SU-DHL-6 (cell line): Measurements from ENCODE around the gene DYNLT2.

Source experiments
- H2AFZ ChIP-seq: fragments of 200-600 bp; sonication (generic); 2 replicates; pipeline ENCODE4 v1.6.1; 2014; ENCODE audit warnings: low read depth, mild to moderate bottlenecking, moderate library complexity, mixed read lengths, antibody characterized with exemption, low read length; ENCODE audit not compliant: severe bottlenecking
- H3F3A ChIP-seq: fragments of 200-600 bp; shearing (Covaris generic); 2 replicates; pipeline ENCODE4 v1.6.0; 2016; ENCODE audit warnings: antibody characterized with exemption, mild to moderate bottlenecking; ENCODE audit not compliant: insufficient read depth
- H3K27ac ChIP-seq: fragments of 200-600 bp; sonication (generic); 2 replicates; pipeline ENCODE4 v1.5.1; 2016; ENCODE audit warnings: low read depth, mild to moderate bottlenecking, low read length, moderate library complexity, mixed read lengths
- H3K27me3 ChIP-seq: fragments of 200-600 bp; sonication (generic), shearing (Covaris generic); 2 replicates; pipeline ENCODE4 v1.6.0; 2014; ENCODE audit warnings: mild to moderate bottlenecking, low read length
- H3K36me3 ChIP-seq: fragments of 200-600 bp; sonication (generic); 2 replicates; pipeline ENCODE4 v1.6.1; 2014; ENCODE audit warnings: mild to moderate bottlenecking, low read length, mixed read lengths
- H3K4me2 ChIP-seq: fragments of 300-600, 200-600 bp; shearing (Covaris generic), sonication (generic); 2 replicates; pipeline ENCODE4 v1.6.0; 2014; ENCODE audit warnings: low read length, low read depth, mild to moderate bottlenecking; ENCODE audit not compliant: poor library complexity, severe bottlenecking
- H3K4me3 ChIP-seq: fragments of 200-600 bp; sonication (generic); 2 replicates; pipeline ENCODE4 v1.5.1; 2014; ENCODE audit warnings: antibody characterized with exemption, low read length, mild to moderate bottlenecking, mixed read lengths; ENCODE audit not compliant: insufficient read depth, poor library complexity, severe bottlenecking
- H3K79me2 ChIP-seq: fragments of 200-600 bp; sonication (generic); 2 replicates; pipeline ENCODE4 v1.6.1; 2014; ENCODE audit warnings: mild to moderate bottlenecking, low read length, moderate library complexity; ENCODE audit not compliant: insufficient read depth
- H3K9ac ChIP-seq: fragments of 200-600 bp; sonication (generic); 2 replicates; pipeline ENCODE4 v1.7.0; 2014; ENCODE audit warnings: mild to moderate bottlenecking, low read length
- H3K9me2 ChIP-seq: fragments of 200-600 bp; sonication (generic); replicated peaks from 2 replicates; pipeline ENCODE4 v1.6.1; 2014; ENCODE audit warnings: low read length; ENCODE audit not compliant: insufficient read depth
- H3K9me3 ChIP-seq: fragments of 200-600 bp; sonication (generic); 2 replicates; pipeline ENCODE4 v1.6.1; 2014; ENCODE audit warnings: low read length, mixed read lengths; ENCODE audit not compliant: insufficient read depth
- H4K20me1 ChIP-seq: fragments of 200-600 bp; sonication (generic); 2 replicates; pipeline ENCODE4 v1.6.1; 2014; ENCODE audit warnings: low read depth, mild to moderate bottlenecking, antibody characterized with exemption, low read length, moderate library complexity, mixed read lengths
- EZH2phosphoT487 ChIP-seq: fragments of 200-600 bp; sonication (generic), shearing (Covaris generic); conservative IDR thresholded peaks from 2 replicates; pipeline ENCODE4 v1.6.1; 2018; ENCODE audit warnings: mild to moderate bottlenecking, antibody characterized with exemption, low read length, moderate library complexity, mixed read lengths
- TF ChIP-seq, protein P1 (sequence below): fragments of 200-600 bp; sonication (generic); IDR thresholded peaks from one replicate; pipeline ENCODE4 v1.5.1; 2017; ENCODE audit warnings: antibody characterized with exemption, mild to moderate bottlenecking, low read length, moderate library complexity; ENCODE audit not compliant: insufficient read depth, poor library complexity, severe bottlenecking

DYNLT2 gene

DNA sequence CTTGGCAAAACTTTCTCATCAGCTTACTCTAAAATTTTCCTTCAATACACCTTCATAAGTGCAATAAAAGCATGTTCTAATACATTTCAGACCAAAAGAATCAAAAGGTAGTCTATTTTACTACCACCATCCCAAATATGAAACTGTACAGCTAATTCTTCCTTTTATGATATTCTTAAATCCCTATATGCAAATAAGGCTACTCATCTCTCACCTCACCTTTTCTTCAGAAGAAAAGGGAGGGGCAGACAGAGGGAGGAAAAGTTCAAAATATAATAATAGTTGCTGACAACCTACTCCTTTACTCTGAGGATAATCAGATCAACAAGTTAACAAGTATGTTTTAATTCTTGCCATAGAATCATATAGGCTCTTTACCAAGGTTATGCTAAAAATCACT lies 42.1 kb downstream of the DYNLT2 start:
- peaks cover 16% of the 10 kb centered on the region for H3K79me2 ChIP-seq
- no peaks in the 10 kb centered on the region for H3K27me3 ChIP-seq
- H4K20me1 ChIP-seq = peaks cover 4% of the 10 kb centered on the region
- peaks cover 30% of the 10 kb centered on the region for H3K36me3 ChIP-seq
- no peak overlapping the region for H2AFZ ChIP-seq
- H3K9me3 ChIP-seq = no peaks in the 10 kb centered on the region
- H3K4me2 ChIP-seq = no peak overlapping the region
- peak overlapping the region; percentile 23; the same call in 1 of the 2 replicates for H3K27ac ChIP-seq
- H3K4me3 ChIP-seq = no peak overlapping the region
- TF ChIP-seq, protein P1, sequence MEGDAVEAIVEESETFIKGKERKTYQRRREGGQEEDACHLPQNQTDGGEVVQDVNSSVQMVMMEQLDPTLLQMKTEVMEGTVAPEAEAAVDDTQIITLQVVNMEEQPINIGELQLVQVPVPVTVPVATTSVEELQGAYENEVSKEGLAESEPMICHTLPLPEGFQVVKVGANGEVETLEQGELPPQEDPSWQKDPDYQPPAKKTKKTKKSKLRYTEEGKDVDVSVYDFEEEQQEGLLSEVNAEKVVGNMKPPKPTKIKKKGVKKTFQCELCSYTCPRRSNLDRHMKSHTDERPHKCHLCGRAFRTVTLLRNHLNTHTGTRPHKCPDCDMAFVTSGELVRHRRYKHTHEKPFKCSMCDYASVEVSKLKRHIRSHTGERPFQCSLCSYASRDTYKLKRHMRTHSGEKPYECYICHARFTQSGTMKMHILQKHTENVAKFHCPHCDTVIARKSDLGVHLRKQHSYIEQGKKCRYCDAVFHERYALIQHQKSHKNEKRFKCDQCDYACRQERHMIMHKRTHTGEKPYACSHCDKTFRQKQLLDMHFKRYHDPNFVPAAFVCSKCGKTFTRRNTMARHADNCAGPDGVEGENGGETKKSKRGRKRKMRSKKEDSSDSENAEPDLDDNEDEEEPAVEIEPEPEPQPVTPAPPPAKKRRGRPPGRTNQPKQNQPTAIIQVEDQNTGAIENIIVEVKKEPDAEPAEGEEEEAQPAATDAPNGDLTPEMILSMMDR = no peak
- no peak overlapping the region for H3K9ac ChIP-seq
- peaks cover 57% of the 10 kb centered on the region for H3F3A ChIP-seq
- H3K9me2 ChIP-seq = no peaks in the 10 kb centered on the region

DNA sequence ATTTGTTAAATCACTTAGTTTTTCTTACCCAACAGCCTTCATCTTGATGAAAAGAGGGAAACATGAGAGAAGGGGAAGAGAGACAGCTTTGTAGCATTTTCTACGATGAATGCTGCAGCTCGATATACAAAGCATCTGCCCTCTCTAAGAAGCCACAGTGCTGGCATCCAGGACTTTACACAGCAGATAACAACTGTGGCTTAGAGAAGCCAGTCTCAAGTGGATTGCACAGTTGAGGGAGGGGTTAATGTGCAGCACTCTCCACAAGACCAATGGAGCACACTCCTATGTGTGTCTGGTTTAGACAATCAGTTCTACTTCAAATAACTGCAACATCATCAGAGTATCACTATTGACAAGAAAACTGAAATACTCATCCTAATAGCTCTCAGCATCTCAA lies 43.6 kb downstream of the DYNLT2 start:
- Histone ChIP-seq H3K9me3 (no peaks in the 10 kb centered on the region), H3K36me3 (peaks cover 30% of the 10 kb centered on the region), H4K20me1 (peaks cover 4% of the 10 kb centered on the region), H2AFZ (no peak overlapping the region), H3K9ac (no peak overlapping the region), H3K4me2 (no peak overlapping the region), H3K27me3 (no peaks in the 10 kb centered on the region), H3K79me2 (peaks cover 31% of the 10 kb centered on the region), H3K9me2 (no peaks in the 10 kb centered on the region), H3K4me3 (no peak overlapping the region), H3K27ac (peak overlapping the region; percentile 4; the same call in 1 of the 2 replicates), H3F3A (peaks cover 57% of the 10 kb centered on the region)
- TF ChIP-seq EZH2phosphoT487 = no peak
- TF ChIP-seq, protein P1 = no peak

DNA sequence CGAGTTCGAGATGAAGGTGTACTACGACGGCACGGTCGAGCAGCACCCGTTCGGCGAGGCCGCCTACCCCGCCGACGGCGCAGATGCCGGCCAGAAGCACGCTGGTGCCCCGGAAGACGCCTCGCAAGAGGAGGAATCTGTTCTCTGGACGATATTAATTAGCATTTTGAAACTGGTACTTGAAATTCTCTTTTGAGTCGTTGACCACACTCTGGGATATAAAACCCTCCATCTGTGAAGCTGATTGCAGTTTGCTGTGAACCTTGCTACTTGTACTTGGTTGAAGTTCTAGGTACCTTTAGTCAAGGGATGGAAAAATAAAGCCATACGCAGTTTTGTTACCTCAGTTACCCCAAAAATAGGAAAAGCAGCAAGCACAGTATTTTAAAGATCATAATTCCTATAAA lies 48.5 kb downstream of the DYNLT2 start:
- peak overlapping the region; percentile 60 for H3K27ac ChIP-seq
- TF ChIP-seq EZH2phosphoT487 = no peak
- TF ChIP-seq, protein P1 = no peak
- no peaks in the 10 kb centered on the region; the same call in 1 of the 2 replicates for H4K20me1 ChIP-seq
- no peaks in the 10 kb centered on the region for H3K27me3 ChIP-seq
- H3K36me3 ChIP-seq = no peaks in the 10 kb centered on the region; the same call in 1 of the 2 replicates
- no peaks in the 10 kb centered on the region for H3K9me3 ChIP-seq
- H3K4me2 ChIP-seq = peak overlapping the region; percentile 75
- H3F3A ChIP-seq = peaks cover 18% of the 10 kb centered on the region
- H2AFZ ChIP-seq = no peak overlapping the region
- H3K79me2 ChIP-seq = peaks cover 63% of the 10 kb centered on the region
- peak overlapping the region; percentile 88 for H3K4me3 ChIP-seq
- H3K9ac ChIP-seq = peak overlapping the region; percentile 88
- no peaks in the 10 kb centered on the region for H3K9me2 ChIP-seq
